Activated CD8-positive, alpha-beta T cell treated with anti-CD3 and anti-CD28 coated beads for 36 hours (primary cell): Measurements from ENCODE around the gene RGL1. TPM values are rescaled to one million over a fixed set of nuclear protein-coding genes. Genes with fewer than 3 reads are reported as not detected.

Source experiments
- ATAC-seq: fragments of 200-7000 bp; cut with Tn5 transposase; one replicate; pipeline ENCODE4 v1.10.0; 2021; ENCODE audit warnings: mild to moderate bottlenecking, moderate library complexity
- CTCF ChIA-PET: fragments of 350-600 bp; sonication (Branson Sonifier 250); formaldehyde crosslinking; loops from one replicate; lab custom pipeline; 2021; ENCODE audit warnings: antibody characterized with exemption; lab: Charles Lee
- POLR2A ChIA-PET: fragments of 350-600 bp; sonication (Branson Sonifier 250); formaldehyde crosslinking; loops from one replicate; lab custom pipeline; 2021; ENCODE audit warnings: antibody characterized with exemption; lab: Charles Lee
- DNase-seq: peaks from one replicate; pipeline ENCODE4 v3.0.0-alpha.2; 2020
- H3K27ac Mint-ChIP-seq: one replicate; pipeline ENCODE4 v1.8.0; 2021; ENCODE audit warnings: mild to moderate bottlenecking, mixed read lengths
- H3K27me3 Mint-ChIP-seq: one replicate; pipeline ENCODE4 v1.8.0; 2021; ENCODE audit warnings: mixed read lengths
- H3K36me3 Mint-ChIP-seq: one replicate; pipeline ENCODE4 v1.8.0; 2021; ENCODE audit warnings: low read depth, mixed read lengths
- H3K4me1 Mint-ChIP-seq: one replicate; pipeline ENCODE4 v1.8.0; 2021; ENCODE audit warnings: low read depth, mixed read lengths
- H3K4me3 Mint-ChIP-seq: one replicate; pipeline ENCODE4 v1.8.0; 2021; ENCODE audit warnings: mild to moderate bottlenecking, moderate library complexity, mixed read lengths
- H3K9me3 Mint-ChIP-seq: one replicate; pipeline ENCODE4 v1.8.0; 2021; ENCODE audit warnings: mixed read lengths
- CTCF ChIP-seq: fragments of 200-600 bp; IDR thresholded peaks from one replicate; pipeline ENCODE4 v1.8.0; 2022; ENCODE audit warnings: antibody characterized with exemption, mild to moderate bottlenecking
- intact Hi-C: fragments of 100-400 bp; cut with micrococcal nuclease; formaldehyde crosslinking; loops from one replicate; pipeline ENCODE4 v1.10.0; 2022
- total RNA-seq, 2 experiments: library from RNA; stranded (reverse); gene quantifications; one replicate each; pipeline ENCODE4 v1.2.3, GENCODE V29; 2021

RGL1 gene
- total RNA-seq, 2 experiments from 2014 or later = 1.2 to 1.3 TPM

GRCh38 chr1:183901748-183902330, 96.9 kb downstream of the RGL1 start:
- H3K36me3 Mint-ChIP-seq = no peaks in the 10 kb centered on the region
- TF ChIP-seq CTCF = no peak
- intact Hi-C loops = no loop called here
- POLR2A ChIA-PET = no interaction called here
- no peaks in the 10 kb centered on the region for H3K27me3 Mint-ChIP-seq
- H3K9me3 Mint-ChIP-seq = no peaks in the 10 kb centered on the region
- H3K4me1 Mint-ChIP-seq = peaks cover 10% of the 10 kb centered on the region
- CTCF ChIA-PET = interaction anchor here (4.3 kb wide), 1 partner anchor 14 kb away, joined by 26 read pairs; no protein-coding TSS in a partner anchor
- H3K4me3 Mint-ChIP-seq = no peak overlapping the region
- ATAC-seq (peak; percentile 7), DNase-seq (no peak)
- peak overlapping the region; percentile 54 for H3K27ac Mint-ChIP-seq

GRCh38 chr1:183903101-183903500, 98.2 kb downstream of the RGL1 start:
- no peak for TF ChIP-seq CTCF
- no peaks in the 10 kb centered on the region for H3K36me3 Mint-ChIP-seq
- POLR2A ChIA-PET = no interaction called here
- no peak for ATAC-seq
- H3K27ac Mint-ChIP-seq = no peak overlapping the region
- H3K4me3 Mint-ChIP-seq = no peak overlapping the region
- DNase-seq = no peak
- intact Hi-C loops = no loop called here
- no peaks in the 10 kb centered on the region for H3K9me3 Mint-ChIP-seq
- H3K4me1 Mint-ChIP-seq = peaks cover 7% of the 10 kb centered on the region
- CTCF ChIA-PET = interaction anchor here (4.3 kb wide), 1 partner anchor 12 kb away, joined by 26 read pairs; no protein-coding TSS in a partner anchor
- no peaks in the 10 kb centered on the region for H3K27me3 Mint-ChIP-seq

GRCh38 chr1:183905508-183906113, 100.7 kb downstream of the RGL1 start:
- ChIA-PET CTCF (interaction anchor here (4.3 kb wide), 1 partner anchor 10 kb away, joined by 26 read pairs; no protein-coding TSS in a partner anchor), POLR2A (interaction anchor here (0.6 kb wide), 1 partner anchor 368 kb away, joined by 5 read pairs; no protein-coding TSS in a partner anchor)
- no peak overlapping the region for H3K27ac Mint-ChIP-seq
- intact Hi-C loops = no loop called here
- no peaks in the 10 kb centered on the region for H3K27me3 Mint-ChIP-seq
- no peak for TF ChIP-seq CTCF
- no peak for ATAC-seq
- H3K4me3 Mint-ChIP-seq = no peak overlapping the region
- peaks cover 13% of the 10 kb centered on the region for H3K4me1 Mint-ChIP-seq
- H3K9me3 Mint-ChIP-seq = no peaks in the 10 kb centered on the region
- no peaks in the 10 kb centered on the region for H3K36me3 Mint-ChIP-seq
- no peak for DNase-seq

GRCh38 chr1:183907070-183907469, 102.2 kb downstream of the RGL1 start:
- DNase-seq (no peak), ATAC-seq (no peak)
- intact Hi-C loops = no loop called here
- H3K4me1 Mint-ChIP-seq = peaks cover 17% of the 10 kb centered on the region
- POLR2A ChIA-PET = interaction anchor here (0.5 to 2.1 kb wide), 2 partner anchors 9 to 409 kb away, joined by 3 to 4 read pairs; no protein-coding TSS in a partner anchor
- no peak overlapping the region for H3K4me3 Mint-ChIP-seq
- H3K9me3 Mint-ChIP-seq = no peaks in the 10 kb centered on the region
- no peaks in the 10 kb centered on the region for H3K36me3 Mint-ChIP-seq
- no peak for TF ChIP-seq CTCF
- no peak overlapping the region for H3K27ac Mint-ChIP-seq
- H3K27me3 Mint-ChIP-seq = no peaks in the 10 kb centered on the region
- CTCF ChIA-PET = interaction anchor here (1.4 kb wide), 1 partner anchor 9 kb away, joined by 5 read pairs; no protein-coding TSS in a partner anchor

- no peaks in the 10 kb centered on the region for H3K9me3 Mint-ChIP-seq
- POLR2A ChIA-PET = interaction anchor here (2.1 kb wide), 1 partner anchor 10 kb away, joined by 4 read pairs; no protein-coding TSS in a partner anchor
- no peak for TF ChIP-seq CTCF
- no peak overlapping the region for H3K4me3 Mint-ChIP-seq
- H3K4me1 Mint-ChIP-seq = peaks cover 22% of the 10 kb centered on the region
- CTCF ChIA-PET = interaction anchor here (1.4 kb wide), 1 partner anchor 8 kb away, joined by 5 read pairs; no protein-coding TSS in a partner anchor
- DNase-seq (no peak), ATAC-seq (no peak)
- no peaks in the 10 kb centered on the region for H3K27me3 Mint-ChIP-seq
- intact Hi-C loops = no loop called here
- no peak overlapping the region for H3K27ac Mint-ChIP-seq
- no peaks in the 10 kb centered on the region for H3K36me3 Mint-ChIP-seq
Observed at GRCh38 chr1:183908079-183908478, 103.2 kb downstream of the RGL1 start.
